GM19372 (cell line): ENCODE results near the gene B4GALT2.

Experiments
- ATAC-seq: cut with Tn5 transposase; IDR thresholded peaks from one replicate; pipeline ENCODE4 v1.9.1; 2021; ENCODE audit warnings: mild to moderate bottlenecking, low read depth, moderate library complexity; ENCODE audit not compliant: unreplicated experiment

The B4GALT2 gene

GRCh38 chr1:44024903-44025525 lies 46.0 kb downstream of the B4GALT2 start:
- no peak for ATAC-seq

- ATAC-seq, result no peak
Measured at GRCh38 chr1:44025816-44026215, 46.8 kb downstream of the B4GALT2 start.

- no peak for ATAC-seq
Measured at GRCh38 chr1:44027320-44027719, 48.3 kb downstream of the B4GALT2 start.

- peak; percentile 18 for ATAC-seq
Measured at GRCh38 chr1:44029260-44029910, 50.4 kb downstream of the B4GALT2 start.

GRCh38 chr1:44029911-44030604 lies 51.0 kb downstream of the B4GALT2 start:
- peak; percentile 81 for ATAC-seq

- peak; percentile 21 for ATAC-seq
Measured at GRCh38 chr1:44030605-44031251, 51.7 kb downstream of the B4GALT2 start.

GRCh38 chr1:44031252-44032169 lies 52.5 kb downstream of the B4GALT2 start, which contains the start of gene SLC6A9:
Gene SLC6A9 (minus strand): TSS chr1:44031462. CDS start chr1:44024277, 7,185 bp downstream.
- no peak for ATAC-seq

GRCh38 chr1:44032170-44032790 lies 53.3 kb downstream of the B4GALT2 start:
- ATAC-seq, result no peak

- no peak for ATAC-seq
Measured at GRCh38 chr1:44033041-44033575, 54.1 kb downstream of the B4GALT2 start.

- no peak for ATAC-seq
Measured at GRCh38 chr1:44033756-44034155, 54.7 kb downstream of the B4GALT2 start.

GRCh38 chr1:44034423-44034822 lies 55.4 kb downstream of the B4GALT2 start:
- ATAC-seq, result no peak

- ATAC-seq, result no peak
Measured at GRCh38 chr1:44034976-44035716, 56.1 kb downstream of the B4GALT2 start.

GRCh38 chr1:44035726-44036408 lies 56.9 kb downstream of the B4GALT2 start:
- ATAC-seq, result no peak

- no peak for ATAC-seq
Measured at GRCh38 chr1:44036409-44037139, 57.6 kb downstream of the B4GALT2 start.

GRCh38 chr1:44037154-44037553 lies 58.1 kb downstream of the B4GALT2 start:
- ATAC-seq, result no peak

- ATAC-seq, result no peak
Measured at GRCh38 chr1:44038876-44039657, 60.1 kb downstream of the B4GALT2 start.

- ATAC-seq, result no peak
Measured at GRCh38 chr1:44040418-44040817, 61.4 kb downstream of the B4GALT2 start.
